OCI-LY1 (cell line): ENCODE data around the gene PRXL2A.
A peak's percentile ranks its signal among the peaks of the same experiment; 100 is the strongest.

Source experiments
- H2AFZ ChIP-seq: fragments of 200-600 bp; sonication (generic), shearing (Covaris generic); 2 replicates; pipeline ENCODE4 v1.6.0; 2014; ENCODE audit warnings: antibody characterized with exemption, mild to moderate bottlenecking, low read length
- H3F3A ChIP-seq: fragments of 200-600 bp; sonication (generic), shearing (Covaris generic); 2 replicates; pipeline ENCODE4 v1.6.0; 2014; ENCODE audit warnings: mild to moderate bottlenecking, antibody characterized with exemption, low read length, moderate library complexity; ENCODE audit not compliant: insufficient read depth
- H3K27ac ChIP-seq: fragments of 200-600 bp; sonication (generic); 2 replicates; pipeline ENCODE4 v1.5.1; 2014; ENCODE audit warnings: low read length, mixed run types, mild to moderate bottlenecking, low read depth; ENCODE audit not compliant: poor library complexity, severe bottlenecking
- H3K27me3 ChIP-seq: fragments of 200-600 bp; sonication (generic); 2 replicates; pipeline ENCODE4 v1.6.0; 2014; ENCODE audit warnings: antibody characterized with exemption, mild to moderate bottlenecking, low read length, moderate library complexity; ENCODE audit not compliant: insufficient read depth
- H3K36me3 ChIP-seq: fragments of 200-600 bp; sonication (generic); 2 replicates; pipeline ENCODE4 v1.6.1; 2014; ENCODE audit warnings: mild to moderate bottlenecking, antibody characterized with exemption, low read length, moderate library complexity, mixed read lengths; ENCODE audit not compliant: insufficient read depth
- H3K4me1 ChIP-seq: fragments of 200-600 bp; sonication (generic); 2 replicates; pipeline ENCODE4 v1.5.1; 2014; ENCODE audit warnings: mild to moderate bottlenecking, low read length, moderate library complexity; ENCODE audit not compliant: insufficient read depth, severe bottlenecking
- H3K4me2 ChIP-seq: fragments of 200-600 bp; sonication (generic), shearing (Covaris generic); 2 replicates; pipeline ENCODE4 v1.6.1; 2014; ENCODE audit warnings: low read length
- H3K4me3 ChIP-seq: fragments of 200-600 bp; sonication (generic); 2 replicates; pipeline ENCODE4 v1.5.1; 2014; ENCODE audit warnings: low read length, low read depth, mild to moderate bottlenecking, mixed read lengths; ENCODE audit not compliant: poor library complexity, severe bottlenecking
- H3K79me2 ChIP-seq: fragments of 200-600 bp; shearing (Covaris generic); 2 replicates; pipeline ENCODE4 v1.6.1; 2016; ENCODE audit warnings: mixed run types, low read length, mixed read lengths; ENCODE audit not compliant: insufficient read depth
- H3K9ac ChIP-seq: fragments of 200-600 bp; sonication (generic), shearing (Covaris generic); 2 replicates; pipeline ENCODE4 v1.6.1; 2014; ENCODE audit warnings: mild to moderate bottlenecking, low read length, mixed read lengths
- H3K9me2 ChIP-seq: fragments of 200-600 bp; sonication (generic), shearing (Covaris generic); 2 replicates; pipeline ENCODE4 v1.6.1; 2014; ENCODE audit warnings: low read depth, mild to moderate bottlenecking, low read length, mixed read lengths
- H3K9me3 ChIP-seq: fragments of 200-600 bp; shearing (Covaris generic); 2 replicates; pipeline ENCODE4 v1.6.1; 2014; ENCODE audit warnings: low read length, mixed read lengths
- H4K20me1 ChIP-seq: fragments of 200-600 bp; sonication (generic), shearing (Covaris generic); 2 replicates; pipeline ENCODE4 v1.6.0; 2016; ENCODE audit warnings: mild to moderate bottlenecking, low read length; ENCODE audit not compliant: insufficient read depth
- CTCF ChIP-seq: fragments of 200-600 bp; sonication (generic), shearing (Covaris generic); IDR thresholded peaks from 2 replicates; pipeline ENCODE4 v1.5.1; 2017; ENCODE audit warnings: mild to moderate bottlenecking, antibody characterized with exemption, low read length, moderate library complexity, mixed read lengths
- EZH2 ChIP-seq: fragments of 200-600 bp; sonication (generic), shearing (Covaris generic); IDR thresholded peaks from 2 replicates; pipeline ENCODE4 v1.8.0; 2017; ENCODE audit warnings: borderline replicate concordance, mixed run types, mild to moderate bottlenecking, antibody characterized with exemption, low read length, moderate library complexity, mixed read lengths

PRXL2A gene

GRCh38 chr10:80464557-80465450 lies 56.5 kb downstream of the PRXL2A start:
- Histone ChIP-seq H2AFZ (no peak overlapping the region), H3K36me3 (peaks cover 14% of the 10 kb centered on the region), H3K4me3 (peak overlapping the region; percentile 33), H3F3A (peaks cover 8% of the 10 kb centered on the region; the same call in 1 of the 2 replicates), H3K27me3 (no peaks in the 10 kb centered on the region), H3K9ac (peak overlapping the region; percentile 74), H4K20me1 (no peaks in the 10 kb centered on the region), H3K79me2 (peaks cover 46% of the 10 kb centered on the region), H3K27ac (peak overlapping the region; percentile 97), H3K4me1 (peaks cover 99% of the 10 kb centered on the region), H3K9me3 (no peaks in the 10 kb centered on the region), H3K4me2 (peak overlapping the region; percentile 69), H3K9me2 (no peaks in the 10 kb centered on the region)
- no peak for TF ChIP-seq EZH2
- TF ChIP-seq CTCF = no peak

- TF ChIP-seq EZH2 = no peak
- TF ChIP-seq CTCF = peak; percentile 7; the same call in 1 of the 2 replicates
- Histone ChIP-seq H3K4me2 (peak overlapping the region; percentile 69), H3K79me2 (peaks cover 39% of the 10 kb centered on the region)
Observed at GRCh38 chr10:80465451-80465835, 57.1 kb downstream of the PRXL2A start.

GRCh38 chr10:80465839-80466590 lies 57.7 kb downstream of the PRXL2A start:
- Histone ChIP-seq H3K9me2 (no peaks in the 10 kb centered on the region), H3K4me2 (peak overlapping the region; percentile 69), H3K27ac (peak overlapping the region; percentile 97), H3K9ac (peak overlapping the region; percentile 74), H3K4me1 (peaks cover 96% of the 10 kb centered on the region), H3K27me3 (no peaks in the 10 kb centered on the region), H2AFZ (no peak overlapping the region), H3K4me3 (peak overlapping the region; percentile 33), H3F3A (peaks cover 8% of the 10 kb centered on the region; the same call in 1 of the 2 replicates), H4K20me1 (no peaks in the 10 kb centered on the region), H3K79me2 (peaks cover 33% of the 10 kb centered on the region), H3K36me3 (peaks cover 21% of the 10 kb centered on the region), H3K9me3 (no peaks in the 10 kb centered on the region)
- TF ChIP-seq CTCF = no peak
- TF ChIP-seq EZH2 = no peak

More at GRCh38 chr10:80465451-80465835, 57.1 kb downstream of the PRXL2A start:
- H2AFZ ChIP-seq = no peak overlapping the region
- peak overlapping the region; percentile 74 for H3K9ac ChIP-seq
- H3K36me3 ChIP-seq = peaks cover 18% of the 10 kb centered on the region
- H3F3A ChIP-seq = peaks cover 8% of the 10 kb centered on the region; the same call in 1 of the 2 replicates
- H3K27me3 ChIP-seq = no peaks in the 10 kb centered on the region
- peak overlapping the region; percentile 33 for H3K4me3 ChIP-seq
- no peaks in the 10 kb centered on the region for H3K9me3 ChIP-seq
- H3K4me1 ChIP-seq = peaks cover 96% of the 10 kb centered on the region
- H4K20me1 ChIP-seq = no peaks in the 10 kb centered on the region
- peak overlapping the region; percentile 97 for H3K27ac ChIP-seq
- no peaks in the 10 kb centered on the region for H3K9me2 ChIP-seq
